Karpas-422 (cell line): Measurements from ENCODE around the gene GCK. TPM values are rescaled to one million over a fixed set of nuclear protein-coding genes. Genes with fewer than 3 reads are reported as not detected.

Experiments
- DNase-seq: peaks from one replicate; pipeline ENCODE4 v3.0.0-alpha.2; 2015
- H2AFZ ChIP-seq: fragments of 200-600 bp; sonication (generic); 2 replicates; pipeline ENCODE4 v1.6.1; 2014; ENCODE audit warnings: antibody characterized with exemption, low read length, mixed read lengths
- H3K27ac ChIP-seq: fragments of 200-600 bp; sonication (generic); 2 replicates; pipeline ENCODE4 v1.5.1; 2014; ENCODE audit warnings: mild to moderate bottlenecking, low read length, moderate library complexity
- H3K27me3 ChIP-seq: fragments of 200-600 bp; sonication (generic); 2 replicates; pipeline ENCODE4 v1.6.1; 2014; ENCODE audit warnings: low read length, mixed read lengths
- H3K36me3 ChIP-seq: fragments of 200-600 bp; sonication (generic); 2 replicates; pipeline ENCODE4 v1.6.1; 2014; ENCODE audit warnings: low read length, mixed read lengths; ENCODE audit not compliant: insufficient read depth
- H3K4me1 ChIP-seq: fragments of 200-600 bp; sonication (generic); 2 replicates; pipeline ENCODE4 v1.6.1; 2014; ENCODE audit warnings: mild to moderate bottlenecking, low read length, mixed read lengths
- H3K4me2 ChIP-seq: fragments of 200-600 bp; sonication (generic); 2 replicates; pipeline ENCODE4 v1.6.1; 2014; ENCODE audit warnings: low read length, low read depth, mild to moderate bottlenecking; ENCODE audit not compliant: poor library complexity, severe bottlenecking
- H3K4me3 ChIP-seq: fragments of 200-600 bp; sonication (generic); 2 replicates; pipeline ENCODE4 v1.5.1; 2014; ENCODE audit warnings: mild to moderate bottlenecking, antibody characterized with exemption, low read length, mixed read lengths
- H3K79me2 ChIP-seq: fragments of 200-600 bp; sonication (generic); 2 replicates; pipeline ENCODE4 v1.6.1; 2014; ENCODE audit warnings: mild to moderate bottlenecking, low read length, mixed read lengths
- H3K9ac ChIP-seq: fragments of 200-600 bp; sonication (generic); 2 replicates; pipeline ENCODE4 v1.6.0; 2014; ENCODE audit warnings: low read length
- H3K9me2 ChIP-seq: fragments of 200-600 bp; sonication (generic), shearing (Covaris generic); replicated peaks from 2 replicates; pipeline ENCODE4 v1.6.0; 2014; ENCODE audit warnings: mild to moderate bottlenecking, low read length, moderate library complexity; ENCODE audit not compliant: insufficient read depth
- H3K9me3 ChIP-seq: fragments of 300-700, 200-600 bp; sonication (generic); 2 replicates; pipeline ENCODE4 v1.6.1; 2014; ENCODE audit warnings: low read length, mixed read lengths
- H4K20me1 ChIP-seq: fragments of 200-600 bp; sonication (generic); 2 replicates; pipeline ENCODE4 v1.6.1; 2014; ENCODE audit warnings: mild to moderate bottlenecking, antibody characterized with exemption, low read length, low read depth; ENCODE audit not compliant: insufficient read depth
- total RNA-seq: library from RNA; depleted of rRNA; stranded (reverse); fragments of >200 nt; shearing (Covaris generic); gene quantifications from 2 replicates; pipeline ENCODE4 v1.2.3, GENCODE V29; 2014; ENCODE audit warnings: low replicate concordance

GCK gene
- total RNA-seq, 1 experiment from 2014 or later = not detected

DNA sequence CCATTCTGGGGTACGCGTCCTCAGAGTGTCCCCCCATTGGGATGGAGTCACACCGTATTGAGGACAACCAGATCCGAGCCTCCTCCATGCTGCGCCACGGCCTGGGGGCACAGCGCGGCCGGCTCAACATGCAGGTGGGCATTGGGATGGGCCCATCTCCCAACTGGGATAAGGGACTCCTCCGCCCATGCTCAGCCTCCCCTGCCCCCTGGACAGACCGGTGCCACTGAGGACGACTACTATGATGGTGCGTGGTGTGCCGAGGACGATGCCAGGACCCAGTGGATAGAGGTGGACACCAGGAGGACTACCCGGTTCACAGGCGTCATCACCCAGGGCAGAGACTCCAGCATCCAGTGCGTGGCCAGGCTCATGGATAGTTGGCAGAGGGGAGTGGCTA is 79.2 kb downstream of the GCK start:
- H3K9me3 ChIP-seq = no peaks in the 10 kb centered on the region
- no peak overlapping the region for H3K4me3 ChIP-seq
- H3K9ac ChIP-seq = no peak overlapping the region
- H3K36me3 ChIP-seq = no peaks in the 10 kb centered on the region
- no peak overlapping the region for H3K27ac ChIP-seq
- H3K4me2 ChIP-seq = no peak overlapping the region
- H2AFZ ChIP-seq = no peak overlapping the region
- H3K79me2 ChIP-seq = no peaks in the 10 kb centered on the region
- H4K20me1 ChIP-seq = no peaks in the 10 kb centered on the region; the same call in 1 of the 2 replicates
- H3K9me2 ChIP-seq = no peaks in the 10 kb centered on the region
- no peak for DNase-seq
- H3K27me3 ChIP-seq = no peaks in the 10 kb centered on the region
- peaks cover 22% of the 10 kb centered on the region for H3K4me1 ChIP-seq

DNA sequence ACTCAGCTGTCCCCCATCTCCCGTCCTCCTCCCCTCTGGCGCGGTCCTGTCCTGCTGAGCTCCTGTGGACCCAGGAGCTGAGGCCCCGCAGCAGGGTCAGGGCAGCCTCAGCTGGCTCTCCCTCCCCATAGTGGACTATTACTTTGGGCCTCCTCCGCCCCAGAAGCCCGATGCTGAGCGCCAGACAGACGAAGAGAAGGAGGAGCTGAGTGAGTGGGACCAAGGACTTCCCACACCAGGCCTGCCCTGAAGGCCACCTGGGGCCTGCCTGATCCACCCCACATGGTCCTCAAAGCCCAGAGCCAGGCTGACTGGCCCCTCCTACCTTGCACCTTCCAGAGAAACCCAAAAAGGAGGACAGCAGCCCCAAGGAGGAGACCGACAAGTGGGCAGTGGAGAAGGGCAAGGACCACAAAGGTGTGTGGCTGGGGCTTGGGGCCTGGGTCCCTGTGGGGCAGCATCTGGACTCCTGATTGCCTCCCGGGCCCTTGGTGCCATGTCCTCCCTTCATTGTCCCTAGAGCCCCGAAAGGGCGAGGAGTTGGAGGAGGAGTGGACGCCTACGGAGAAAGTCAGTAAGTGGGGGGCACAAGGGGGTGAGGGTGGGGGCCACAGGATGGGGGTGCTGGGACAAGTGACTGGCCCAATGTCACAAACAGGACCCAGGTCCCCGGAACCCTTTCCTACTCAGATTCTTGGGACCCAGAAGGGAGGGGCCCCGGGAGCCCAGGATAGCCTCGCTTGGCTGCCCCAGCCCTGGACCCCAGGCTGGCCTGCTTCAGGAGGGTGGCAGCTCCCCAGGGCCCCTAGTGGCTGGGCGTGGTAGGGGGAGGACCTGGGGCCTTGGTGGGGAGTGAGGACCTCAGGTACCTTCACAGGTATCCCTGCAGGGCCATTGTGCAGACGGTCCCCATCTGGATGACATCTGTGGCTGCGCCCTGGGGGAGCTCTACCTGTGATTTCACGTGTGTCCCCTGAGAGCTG is 80.2 kb downstream of the GCK start:
- no peaks in the 10 kb centered on the region; the same call in 1 of the 2 replicates for H4K20me1 ChIP-seq
- H3K4me2 ChIP-seq = no peak overlapping the region
- H3K9me2 ChIP-seq = no peaks in the 10 kb centered on the region
- no peak overlapping the region for H2AFZ ChIP-seq
- no peak overlapping the region for H3K9ac ChIP-seq
- peaks cover 22% of the 10 kb centered on the region for H3K4me1 ChIP-seq
- no peaks in the 10 kb centered on the region for H3K27me3 ChIP-seq
- H3K36me3 ChIP-seq = no peaks in the 10 kb centered on the region
- no peaks in the 10 kb centered on the region for H3K79me2 ChIP-seq
- no peak overlapping the region for H3K27ac ChIP-seq
- H3K9me3 ChIP-seq = no peaks in the 10 kb centered on the region
- H3K4me3 ChIP-seq = no peak overlapping the region
- no peak for DNase-seq

DNA sequence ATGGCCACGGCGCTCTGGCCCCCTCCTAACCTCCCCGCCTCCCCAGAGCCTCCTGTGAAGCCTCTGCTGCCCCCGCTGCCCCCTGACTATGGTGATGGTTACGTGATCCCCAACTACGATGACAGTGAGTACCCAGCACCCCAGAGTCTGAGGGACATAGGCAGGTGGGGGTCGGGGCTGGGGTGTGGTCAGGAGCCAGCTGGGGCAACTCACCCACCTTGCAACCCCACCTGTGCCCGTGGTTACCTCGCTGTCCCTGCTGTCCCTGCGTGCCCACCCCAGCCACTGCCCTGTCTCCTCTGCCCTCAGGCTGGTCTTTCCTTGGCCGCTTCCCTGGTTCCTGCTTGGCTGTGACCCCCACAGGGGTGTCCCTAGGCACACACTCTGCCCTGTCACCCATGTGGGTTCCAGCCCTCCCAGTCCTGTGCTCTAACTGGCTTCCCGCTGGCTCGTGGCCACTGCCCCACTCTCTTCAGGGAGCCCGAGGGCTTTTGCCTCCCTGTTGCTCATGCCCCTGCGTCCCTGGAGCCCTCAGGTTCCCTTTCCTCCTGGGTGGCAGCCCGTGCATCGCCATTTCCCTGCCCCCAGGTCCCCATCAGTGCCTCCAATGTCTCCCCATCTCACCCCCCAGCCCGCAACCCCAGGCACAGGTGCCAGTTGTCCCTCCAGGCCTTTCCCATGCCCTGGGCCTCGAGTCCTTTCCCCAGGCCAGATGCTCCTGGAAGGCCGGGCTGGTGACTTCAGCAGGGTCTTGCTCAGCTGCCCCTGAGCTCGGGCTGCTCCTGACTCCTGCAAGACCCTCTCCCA is 81.1 kb downstream of the GCK start:
- Histone ChIP-seq H3K9ac (no peak overlapping the region), H3K9me2 (no peaks in the 10 kb centered on the region), H4K20me1 (no peaks in the 10 kb centered on the region; the same call in 1 of the 2 replicates), H2AFZ (no peak overlapping the region), H3K79me2 (no peaks in the 10 kb centered on the region), H3K36me3 (no peaks in the 10 kb centered on the region), H3K4me2 (no peak overlapping the region), H3K9me3 (no peaks in the 10 kb centered on the region), H3K27me3 (no peaks in the 10 kb centered on the region), H3K4me3 (no peak overlapping the region), H3K4me1 (peaks cover 22% of the 10 kb centered on the region), H3K27ac (no peak overlapping the region)
- DNase-seq = no peak

DNA sequence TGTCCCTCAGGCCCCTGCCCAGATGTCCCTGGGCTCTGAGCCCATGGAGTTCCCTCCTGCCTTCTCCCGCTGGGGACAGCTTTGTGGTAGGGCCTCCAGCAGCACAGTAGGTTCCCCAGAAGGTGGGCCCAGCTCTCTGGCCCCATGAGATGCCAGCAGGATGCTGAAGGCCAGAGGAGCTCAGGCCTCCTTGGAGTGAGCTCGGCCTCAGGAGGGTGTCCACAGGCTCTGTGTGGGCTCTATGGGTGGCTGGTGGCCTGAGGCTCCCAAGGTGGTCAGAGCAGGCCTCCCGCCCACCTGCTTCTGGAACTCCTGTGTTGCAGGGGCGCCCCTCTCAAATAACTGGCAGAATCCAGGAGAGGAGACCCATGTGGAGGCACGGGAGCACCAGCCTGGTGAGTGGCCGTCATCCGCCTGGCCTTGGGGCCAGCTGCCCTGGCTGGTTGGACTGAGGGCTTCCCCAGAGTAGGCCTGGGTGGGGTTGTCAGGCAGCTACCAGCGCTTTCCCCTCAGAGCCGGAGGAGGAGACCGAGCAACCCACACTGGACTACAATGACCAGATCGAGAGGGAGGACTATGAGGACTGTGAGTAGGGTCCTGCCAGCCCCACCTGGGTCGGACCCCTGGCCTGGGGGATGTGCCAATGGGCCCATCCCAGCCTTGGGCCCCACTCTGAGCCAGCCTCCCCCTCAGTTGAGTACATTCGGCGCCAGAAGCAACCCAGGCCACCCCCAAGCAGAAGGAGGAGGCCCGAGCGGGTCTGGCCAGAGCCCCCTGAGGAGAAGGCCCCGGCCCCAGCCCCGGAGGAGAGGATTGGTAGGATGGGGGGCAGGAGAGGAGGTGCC is 81.9 kb downstream of the GCK start:
- H3K9me2 ChIP-seq = no peaks in the 10 kb centered on the region
- H3K27me3 ChIP-seq = no peaks in the 10 kb centered on the region
- H4K20me1 ChIP-seq = no peaks in the 10 kb centered on the region
- no peak overlapping the region for H3K27ac ChIP-seq
- H3K9ac ChIP-seq = no peak overlapping the region
- DNase-seq = no peak
- H2AFZ ChIP-seq = no peak overlapping the region
- H3K4me3 ChIP-seq = no peak overlapping the region
- H3K4me1 ChIP-seq = peaks cover 16% of the 10 kb centered on the region
- H3K9me3 ChIP-seq = no peaks in the 10 kb centered on the region
- H3K36me3 ChIP-seq = no peaks in the 10 kb centered on the region
- no peaks in the 10 kb centered on the region for H3K79me2 ChIP-seq
- no peak overlapping the region for H3K4me2 ChIP-seq

DNA sequence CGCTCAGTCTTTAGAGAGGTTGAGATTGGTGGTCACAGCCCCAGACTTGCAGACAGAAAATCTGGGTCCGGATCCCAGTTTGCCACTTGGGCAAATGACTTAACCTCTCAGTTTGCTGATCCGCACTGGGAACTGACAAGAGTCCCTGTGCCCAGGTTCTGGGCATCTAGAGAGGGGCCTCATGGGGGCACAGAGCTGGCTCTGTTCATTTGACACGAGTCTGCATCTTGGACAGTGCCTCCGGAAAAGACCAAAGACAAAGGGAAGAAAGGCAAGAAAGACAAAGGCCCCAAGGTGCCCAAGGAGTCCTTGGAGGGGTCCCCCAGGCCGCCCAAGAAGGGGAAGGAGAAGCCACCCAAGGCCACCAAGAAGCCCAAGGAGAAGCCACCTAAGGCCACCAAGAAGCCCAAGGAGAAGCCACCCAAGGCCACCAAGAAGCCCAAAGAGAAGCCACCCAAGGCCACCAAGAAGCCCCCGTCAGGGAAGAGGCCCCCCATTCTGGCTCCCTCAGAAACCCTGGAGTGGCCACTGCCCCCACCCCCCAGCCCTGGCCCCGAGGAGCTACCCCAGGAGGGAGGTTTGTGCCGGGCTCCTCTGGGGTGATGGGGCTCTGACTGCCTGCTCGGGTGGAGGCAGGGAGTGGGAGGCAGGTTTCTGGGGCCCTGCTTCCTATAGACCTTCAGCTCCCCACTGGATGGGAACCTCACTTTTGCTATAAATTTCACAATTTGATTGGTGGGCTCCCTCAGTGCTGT is 82.8 kb downstream of the GCK start:
- Histone ChIP-seq H3K4me3 (no peak overlapping the region), H3K27me3 (no peaks in the 10 kb centered on the region), H3K4me1 (peaks cover 12% of the 10 kb centered on the region), H2AFZ (no peak overlapping the region), H3K9ac (no peak overlapping the region), H3K36me3 (no peaks in the 10 kb centered on the region), H3K9me3 (no peaks in the 10 kb centered on the region), H3K4me2 (no peak overlapping the region), H4K20me1 (no peaks in the 10 kb centered on the region), H3K79me2 (no peaks in the 10 kb centered on the region), H3K9me2 (no peaks in the 10 kb centered on the region), H3K27ac (no peak overlapping the region)
- DNase-seq = no peak

DNA sequence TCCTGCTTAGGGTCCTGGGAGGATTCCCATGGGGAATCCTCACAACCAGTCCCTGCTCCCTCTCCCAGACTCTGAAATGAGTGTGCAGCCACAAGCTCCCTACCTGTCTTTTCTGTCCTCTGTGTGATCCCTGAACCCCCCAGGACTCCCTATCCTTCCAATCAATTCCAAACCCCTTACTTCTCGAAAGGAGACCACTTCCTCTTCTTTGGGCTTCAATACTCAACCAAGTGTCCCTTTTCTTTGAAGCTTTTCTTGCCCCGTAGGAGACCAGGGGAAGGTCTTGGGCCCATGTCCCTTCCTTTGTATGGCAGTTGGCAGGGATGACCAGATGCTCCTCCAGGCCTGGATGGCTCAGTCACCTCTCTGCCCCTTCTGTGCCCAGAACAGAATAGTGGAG is 83.4 kb downstream of the GCK start:
- H3K79me2 ChIP-seq = no peaks in the 10 kb centered on the region
- H3K4me2 ChIP-seq = no peak overlapping the region
- no peak for DNase-seq
- H3K9ac ChIP-seq = no peak overlapping the region
- H3K4me3 ChIP-seq = no peak overlapping the region
- no peaks in the 10 kb centered on the region for H3K9me3 ChIP-seq
- no peaks in the 10 kb centered on the region for H3K27me3 ChIP-seq
- no peaks in the 10 kb centered on the region for H3K36me3 ChIP-seq
- H3K4me1 ChIP-seq = peaks cover 17% of the 10 kb centered on the region
- H4K20me1 ChIP-seq = no peaks in the 10 kb centered on the region
- no peak overlapping the region for H3K27ac ChIP-seq
- H3K9me2 ChIP-seq = no peaks in the 10 kb centered on the region
- H2AFZ ChIP-seq = no peak overlapping the region

DNA sequence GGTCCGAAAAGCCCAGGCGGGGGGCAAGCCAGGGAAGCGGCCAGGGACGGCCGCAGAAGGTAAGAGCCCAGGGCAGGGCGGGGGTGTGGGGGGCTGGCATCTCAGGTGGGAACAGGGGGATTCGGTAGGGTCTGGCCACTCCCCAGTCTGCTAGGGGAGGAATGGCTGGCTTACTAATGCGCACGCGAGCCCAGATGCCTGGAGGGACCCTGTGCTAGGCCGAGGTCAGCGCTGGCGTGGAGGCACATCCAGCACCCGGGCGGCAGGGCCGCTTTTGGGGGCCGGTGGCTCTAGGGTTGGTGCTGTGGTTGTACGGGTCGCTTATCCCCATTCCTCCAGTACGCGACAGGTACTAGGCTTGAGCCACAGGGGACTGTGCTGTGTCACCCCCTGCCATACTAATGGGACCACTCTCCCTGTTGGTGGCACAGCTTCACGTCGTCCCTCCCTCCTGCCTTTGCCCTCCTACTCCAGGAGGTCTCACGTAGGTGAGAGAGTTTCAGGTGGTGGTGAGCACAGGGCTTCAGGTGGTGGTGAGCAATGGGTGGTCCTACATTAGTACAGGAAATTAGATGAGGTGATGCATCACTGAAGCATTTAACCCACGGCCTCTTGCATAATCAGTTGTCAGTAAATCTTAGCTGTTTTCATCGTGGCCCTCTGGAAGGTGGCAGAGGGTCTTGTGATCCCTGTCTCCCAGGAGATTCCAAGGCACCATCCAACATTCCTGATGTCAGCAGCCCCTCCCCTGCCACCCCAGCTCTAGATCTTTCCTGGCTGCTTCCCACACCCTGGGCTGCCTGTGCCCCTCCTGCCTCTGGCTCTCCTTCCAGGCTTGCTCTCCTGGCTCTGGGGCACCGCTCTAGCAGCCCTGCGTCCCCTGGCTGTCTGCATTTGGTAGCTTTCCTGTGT is 84.1 kb downstream of the GCK start:
- no peak for DNase-seq
- no peaks in the 10 kb centered on the region for H3K9me2 ChIP-seq
- H3K9me3 ChIP-seq = no peaks in the 10 kb centered on the region
- H3K36me3 ChIP-seq = no peaks in the 10 kb centered on the region
- H3K27ac ChIP-seq = no peak overlapping the region
- H3K9ac ChIP-seq = no peak overlapping the region
- H4K20me1 ChIP-seq = no peaks in the 10 kb centered on the region
- no peak overlapping the region for H2AFZ ChIP-seq
- H3K4me1 ChIP-seq = peaks cover 23% of the 10 kb centered on the region
- H3K27me3 ChIP-seq = no peaks in the 10 kb centered on the region
- no peaks in the 10 kb centered on the region for H3K79me2 ChIP-seq
- no peak overlapping the region for H3K4me3 ChIP-seq
- H3K4me2 ChIP-seq = no peak overlapping the region
